ENCODE measurements around the gene SCG3.

Gene SCG3

DNA sequence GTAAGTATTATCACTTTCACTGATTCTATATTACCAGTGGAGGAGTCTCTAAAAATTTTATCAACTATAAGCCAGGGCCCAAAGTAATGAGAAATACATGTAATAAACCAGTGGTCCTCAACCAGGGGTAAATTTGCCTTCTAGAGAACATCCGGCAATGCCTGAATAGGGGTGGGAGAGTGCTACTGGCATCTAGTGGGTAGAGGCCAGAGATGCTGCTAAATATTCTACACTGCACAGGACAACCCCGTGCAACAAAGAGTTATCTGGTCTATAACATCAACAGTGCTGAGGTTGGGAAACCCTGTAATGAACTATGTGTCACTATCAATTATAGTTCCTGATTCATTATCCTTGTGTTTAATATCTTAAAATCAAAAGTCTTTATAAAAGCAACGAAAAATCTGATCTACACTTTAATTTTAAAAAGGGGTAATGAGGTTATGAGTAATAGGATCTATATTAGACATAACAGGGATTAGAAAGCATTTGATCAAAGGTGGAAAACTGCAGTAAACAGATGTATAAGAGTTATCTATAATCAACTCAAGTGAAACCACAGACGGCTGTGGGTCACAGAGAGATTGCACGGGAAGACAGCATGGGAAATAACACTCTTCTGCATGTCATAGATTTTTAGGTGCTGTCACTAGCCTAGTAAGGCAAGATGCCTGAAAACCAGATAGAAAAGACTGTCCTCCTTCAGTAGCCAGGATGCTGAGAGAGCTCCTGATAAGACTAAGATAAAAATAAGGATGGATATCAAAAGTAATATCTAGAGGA is 54.1 kb downstream of the SCG3 start:
- Mint-ChIP-seq H3K4me1 (peaks cover 8% of the 10 kb centered on the region), H3K27me3 (ENCODE audit: low read depth) (peaks cover 42% of the 10 kb centered on the region), H3K36me3 (ENCODE audit: low read depth) (no peaks in the 10 kb centered on the region), H3K4me3 (peak overlapping the region; percentile 21 to 90 (median 70)), H3K9me3 (no peaks in the 10 kb centered on the region), H3K27ac (no peak overlapping the region)
- TF ChIP-seq, protein P1, sequence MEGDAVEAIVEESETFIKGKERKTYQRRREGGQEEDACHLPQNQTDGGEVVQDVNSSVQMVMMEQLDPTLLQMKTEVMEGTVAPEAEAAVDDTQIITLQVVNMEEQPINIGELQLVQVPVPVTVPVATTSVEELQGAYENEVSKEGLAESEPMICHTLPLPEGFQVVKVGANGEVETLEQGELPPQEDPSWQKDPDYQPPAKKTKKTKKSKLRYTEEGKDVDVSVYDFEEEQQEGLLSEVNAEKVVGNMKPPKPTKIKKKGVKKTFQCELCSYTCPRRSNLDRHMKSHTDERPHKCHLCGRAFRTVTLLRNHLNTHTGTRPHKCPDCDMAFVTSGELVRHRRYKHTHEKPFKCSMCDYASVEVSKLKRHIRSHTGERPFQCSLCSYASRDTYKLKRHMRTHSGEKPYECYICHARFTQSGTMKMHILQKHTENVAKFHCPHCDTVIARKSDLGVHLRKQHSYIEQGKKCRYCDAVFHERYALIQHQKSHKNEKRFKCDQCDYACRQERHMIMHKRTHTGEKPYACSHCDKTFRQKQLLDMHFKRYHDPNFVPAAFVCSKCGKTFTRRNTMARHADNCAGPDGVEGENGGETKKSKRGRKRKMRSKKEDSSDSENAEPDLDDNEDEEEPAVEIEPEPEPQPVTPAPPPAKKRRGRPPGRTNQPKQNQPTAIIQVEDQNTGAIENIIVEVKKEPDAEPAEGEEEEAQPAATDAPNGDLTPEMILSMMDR (IDR thresholded peaks at IDR 0.05; ENCODE audit: unreplicated experiment in 3 of 3): no peak

DNA sequence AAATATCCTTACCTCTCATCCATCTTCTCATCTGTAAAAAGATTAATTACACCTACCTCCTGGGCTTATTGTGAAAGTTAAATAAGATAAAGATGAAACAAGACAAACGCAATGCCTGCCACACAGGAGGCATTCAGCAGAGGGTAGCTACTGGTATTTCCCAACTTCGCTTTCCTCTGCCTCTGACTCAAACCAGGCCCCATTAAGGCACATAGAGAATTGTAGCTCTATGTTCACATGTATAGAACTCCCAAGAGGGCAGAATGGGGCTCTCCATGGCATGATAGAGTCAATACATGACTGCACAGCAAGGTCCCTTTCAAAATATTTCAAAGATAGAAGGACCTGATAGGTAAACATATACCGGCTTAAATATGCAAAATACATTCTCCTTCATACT is 54.8 kb downstream of the SCG3 start:
- Mint-ChIP-seq H3K4me3 (peak overlapping the region; percentile 70 to 90 (median 86)), H3K27ac (peak overlapping the region in 1 of 3 experiments; percentile 2), H3K27me3 (ENCODE audit: low read depth) (peaks cover 45% of the 10 kb centered on the region), H3K4me1 (peaks cover 8% of the 10 kb centered on the region), H3K9me3 (no peaks in the 10 kb centered on the region), H3K36me3 (ENCODE audit: low read depth) (no peaks in the 10 kb centered on the region)
- TF ChIP-seq, protein P1 (IDR thresholded peaks at IDR 0.05; ENCODE audit: unreplicated experiment in 3 of 3): no peak

DNA sequence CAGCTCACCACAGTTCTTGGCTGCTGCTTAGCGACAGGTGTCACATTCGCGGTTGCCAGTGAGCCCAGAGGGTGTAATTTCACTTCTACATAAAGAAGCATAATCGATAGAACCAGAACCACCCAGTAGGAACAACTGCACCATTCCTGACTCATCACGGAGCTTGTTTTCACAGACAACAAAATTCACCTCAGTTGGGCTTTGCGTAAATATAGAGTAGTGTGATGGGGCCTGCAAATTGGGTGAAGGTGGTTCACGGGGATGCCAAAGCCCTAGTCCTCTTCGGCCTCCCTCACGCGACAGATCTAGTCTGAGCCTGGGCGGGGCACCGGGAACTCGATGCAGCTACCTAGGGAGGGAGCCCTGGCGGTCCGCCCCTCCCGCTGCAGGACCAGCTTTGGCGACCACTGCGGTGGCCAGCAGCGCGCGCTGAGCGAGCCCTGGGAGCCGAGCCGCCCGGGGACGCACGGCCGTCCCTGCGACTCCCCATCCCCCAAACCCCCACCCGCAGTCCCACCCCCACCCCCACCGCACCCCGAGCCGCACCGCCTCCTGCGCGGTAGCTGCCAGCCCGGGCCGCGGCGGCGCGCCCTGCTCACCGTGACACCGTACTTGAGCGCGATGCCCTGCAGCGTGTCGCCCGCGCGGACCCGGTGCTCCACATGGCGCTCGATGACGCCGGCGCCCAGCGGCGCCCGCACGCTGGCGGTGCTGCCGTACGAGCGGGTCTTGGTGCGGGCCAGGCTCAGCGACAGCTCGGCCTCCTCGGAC is 55.6 kb downstream of the SCG3 start:
- Mint-ChIP-seq H3K4me1 (peaks cover 8% of the 10 kb centered on the region), H3K9me3 (no peaks in the 10 kb centered on the region), H3K36me3 (ENCODE audit: low read depth) (no peaks in the 10 kb centered on the region), H3K27ac (peak overlapping the region in 1 of 3 experiments; percentile 2), H3K27me3 (ENCODE audit: low read depth) (peaks cover 41% of the 10 kb centered on the region), H3K4me3 (peak overlapping the region; percentile 70 to 90 (median 86))
- TF ChIP-seq, protein P1 (IDR thresholded peaks at IDR 0.05; ENCODE audit: unreplicated experiment in 3 of 3): no peak

DNA sequence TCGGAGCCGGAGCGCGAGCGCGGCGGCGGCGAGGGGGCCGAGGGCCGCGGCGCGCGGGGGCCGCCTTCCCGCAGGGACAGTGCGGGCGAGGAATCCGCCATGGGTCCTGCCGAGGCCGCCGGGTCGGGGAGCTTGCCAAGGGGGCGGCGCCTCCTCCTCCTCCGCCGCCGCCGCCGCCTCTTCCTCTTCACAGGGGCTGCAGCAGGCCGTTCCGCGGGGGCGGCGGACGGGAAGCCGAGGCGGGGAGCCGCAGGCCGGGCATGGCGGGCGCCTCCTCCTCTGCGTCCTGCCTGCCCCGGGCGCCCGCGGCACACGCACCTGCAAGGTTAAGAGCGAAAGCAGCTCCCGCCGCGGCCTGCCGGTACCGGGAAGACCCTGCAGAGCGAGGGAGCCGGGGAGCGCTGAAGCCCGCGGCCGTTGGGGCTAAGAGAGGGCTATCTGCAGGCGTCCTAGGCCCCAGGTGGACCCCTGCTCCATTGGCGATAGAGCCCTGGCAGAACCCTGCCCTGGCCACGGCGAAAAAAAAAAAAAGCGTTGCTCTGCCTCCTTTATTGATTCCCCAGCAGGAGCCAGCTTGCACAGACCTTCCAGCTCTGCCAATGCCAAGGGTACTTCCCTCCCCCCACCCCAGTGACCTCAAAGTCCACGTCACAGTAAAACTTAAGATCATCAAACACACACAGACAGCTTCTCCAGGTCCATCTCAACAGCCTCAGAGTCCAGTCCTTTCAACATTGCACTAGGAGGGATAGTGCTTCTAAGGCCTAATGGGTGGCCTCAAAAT is 56.4 kb downstream of the SCG3 start, which contains the start of gene LYSMD2:
LYSMD2 (minus strand) TSS at position 134 of the 784 bp plus-strand sequence; CDS start at position 101, 33 bp downstream.
- Mint-ChIP-seq H3K9me3 (no peaks in the 10 kb centered on the region), H3K4me3 (peak within 1 kb of the TSS; percentile 70 to 90 (median 86)), H3K27ac (peak within 1 kb of the TSS in 2 of 3 experiments; percentile 3 to 46), H3K36me3 (ENCODE audit: low read depth) (no peaks in the 10 kb centered on the region), H3K4me1 (peaks cover 8% of the 10 kb centered on the region), H3K27me3 (ENCODE audit: low read depth) (peaks cover 48% of the 10 kb centered on the region)
- TF ChIP-seq, protein P1 (IDR thresholded peaks at IDR 0.05; ENCODE audit: unreplicated experiment in 3 of 3): no peak

DNA sequence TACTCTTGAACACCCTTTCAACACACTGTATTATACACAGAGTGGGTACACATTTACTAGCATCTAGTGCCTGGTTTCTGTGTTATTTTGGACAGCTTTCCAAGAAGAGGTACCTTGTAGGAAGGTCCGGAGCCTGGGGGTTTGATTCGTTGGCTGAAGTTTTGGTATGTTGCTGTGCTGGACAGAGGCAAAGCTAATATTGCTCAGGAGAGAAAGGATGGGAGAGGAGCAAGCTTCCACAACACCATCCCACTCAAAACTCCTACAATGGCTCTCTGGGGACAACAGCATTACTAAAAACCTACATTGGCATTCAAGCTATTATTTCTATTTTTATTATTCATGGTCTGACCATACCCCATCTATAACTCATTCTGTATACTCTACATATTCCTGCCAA is 57.2 kb downstream of the SCG3 start:
- Mint-ChIP-seq H3K27me3 (ENCODE audit: low read depth) (peaks cover 56% of the 10 kb centered on the region), H3K27ac (no peak overlapping the region), H3K36me3 (ENCODE audit: low read depth) (no peaks in the 10 kb centered on the region), H3K9me3 (no peaks in the 10 kb centered on the region), H3K4me3 (peak overlapping the region; percentile 70 to 86 (median 84)), H3K4me1 (peaks cover 8% of the 10 kb centered on the region)
- TF ChIP-seq, protein P1 (IDR thresholded peaks at IDR 0.05; ENCODE audit: unreplicated experiment in 3 of 3): no peak
